Natural killer cell treated with Interleukin-12 subunit alpha and Interleukin-12 subunit beta and Interleukin-15 and Interleukin-18, amount 100 ng/mL, for 72 hours (primary cell): ENCODE measurements around the gene HOXA7. TPM values are rescaled to one million over a fixed set of nuclear protein-coding genes. Genes with fewer than 3 reads are reported as not detected.

Experiments
- ATAC-seq, 2 donors: fragments of 150-1000 bp; cut with Tn5 transposase in 1 of 2; sonication (Bioruptor Pico), chemical (Tn5 transposase) in 1 of 2; 2 replicates each; pipeline ENCODE4 v1.10.0; 2021
- DNase-seq: peaks from one replicate; pipeline ENCODE4 v3.0.0; 2022; ENCODE audit warnings: low spot score
- H3K27ac Mint-ChIP-seq, 2 donors: 1 replicate in 1 of 2; 2 replicates in 1 of 2; pipeline ENCODE4 v1.8.0; 2022; ENCODE audit warnings: mixed read lengths in 2 of 2, mild to moderate bottlenecking in 1 of 2, moderate library complexity in 1 of 2
- H3K27me3 Mint-ChIP-seq, 2 donors: 1 replicate in 1 of 2; 2 replicates in 1 of 2; pipeline ENCODE4 v1.8.0; 2022; ENCODE audit warnings: mixed read lengths in 2 of 2
- H3K36me3 Mint-ChIP-seq: one replicate; pipeline ENCODE4 v1.8.0; 2022; ENCODE audit warnings: mixed read lengths
- H3K4me1 Mint-ChIP-seq, 2 donors: 1 replicate in 1 of 2; 2 replicates in 1 of 2; pipeline ENCODE4 v1.8.0; 2022; ENCODE audit warnings: low read depth in 2 of 2, mixed read lengths in 2 of 2, mild to moderate bottlenecking in 1 of 2
- H3K4me3 Mint-ChIP-seq: one replicate; pipeline ENCODE4 v1.8.0; 2022; ENCODE audit warnings: mixed read lengths
- H3K9me3 Mint-ChIP-seq: 2 replicates; pipeline ENCODE4 v1.8.0; 2022; ENCODE audit warnings: mixed read lengths
- total RNA-seq, 2 donors: library from RNA; stranded (reverse); gene quantifications; one replicate each; pipeline ENCODE4 v1.2.3, GENCODE V29; 2022

The HOXA7 gene
- total RNA-seq, 2 donors from 2014 or later: 0.20 TPM; not detected in 1

GRCh38 chr7:27156916-27157701 lies 634 bp upstream of the HOXA7 start:
- H3K36me3 Mint-ChIP-seq: no peaks in the 10 kb centered on the region
- ATAC-seq: no peak
- no peak for DNase-seq
- H3K4me3 Mint-ChIP-seq: no peak overlapping the region
- peaks cover 57 to 64% of the 10 kb centered on the region in 2 donors for H3K27me3 Mint-ChIP-seq
- H3K9me3 Mint-ChIP-seq: no peaks in the 10 kb centered on the region
- peaks cover 37 to 46% of the 10 kb centered on the region in 2 donors for H3K4me1 Mint-ChIP-seq
- H3K27ac Mint-ChIP-seq: peak overlapping the region; percentile 0 to 67

- peak overlapping the region; percentile 56 for H3K4me3 Mint-ChIP-seq
- peak overlapping the region in 1 of 2 donors; percentile 54 for H3K27ac Mint-ChIP-seq
- ATAC-seq (peak in 1 of 2 donors; percentile 33), DNase-seq (peak; percentile 59)
- H3K27me3 Mint-ChIP-seq: peaks cover 64 to 76% of the 10 kb centered on the region in 2 donors
- H3K4me1 Mint-ChIP-seq: peaks cover 49 to 56% of the 10 kb centered on the region in 2 donors
- H3K9me3 Mint-ChIP-seq: no peaks in the 10 kb centered on the region
- H3K36me3 Mint-ChIP-seq: no peaks in the 10 kb centered on the region
Observed at GRCh38 chr7:27155816-27156507, 513 bp downstream of the HOXA7 start.

GRCh38 chr7:27154901-27155815 lies 1.3 kb downstream of the HOXA7 start:
- DNase-seq: peak; percentile 55
- ATAC-seq: no peak
- no peaks in the 10 kb centered on the region for H3K36me3 Mint-ChIP-seq
- H3K27ac Mint-ChIP-seq: peak overlapping the region; percentile 57 to 64
- peaks cover 55 to 62% of the 10 kb centered on the region in 2 donors for H3K4me1 Mint-ChIP-seq
- peak overlapping the region; percentile 91 for H3K4me3 Mint-ChIP-seq
- H3K9me3 Mint-ChIP-seq: no peaks in the 10 kb centered on the region
- peaks cover 69 to 78% of the 10 kb centered on the region in 2 donors for H3K27me3 Mint-ChIP-seq

- ATAC-seq (no peak), DNase-seq (no peak)
- Mint-ChIP-seq H3K36me3 (no peaks in the 10 kb centered on the region), H3K27me3 (peaks cover 64 to 70% of the 10 kb centered on the region in 2 donors), H3K27ac (no peak overlapping the region), H3K4me1 (peaks cover 49 to 59% of the 10 kb centered on the region in 2 donors), H3K9me3 (no peaks in the 10 kb centered on the region), H3K4me3 (peak overlapping the region; percentile 91)
Observed at GRCh38 chr7:27154369-27154768, 2.1 kb downstream of the HOXA7 start.

GRCh38 chr7:27153526-27153925 lies 2.9 kb downstream of the HOXA7 start:
- ATAC-seq (no peak), DNase-seq (no peak)
- H3K4me1 Mint-ChIP-seq: peaks cover 49 to 59% of the 10 kb centered on the region in 2 donors
- no peak overlapping the region for H3K27ac Mint-ChIP-seq
- peaks cover 58 to 63% of the 10 kb centered on the region in 2 donors for H3K27me3 Mint-ChIP-seq
- H3K4me3 Mint-ChIP-seq: no peak overlapping the region
- no peaks in the 10 kb centered on the region for H3K36me3 Mint-ChIP-seq
- H3K9me3 Mint-ChIP-seq: no peaks in the 10 kb centered on the region

GRCh38 chr7:27152816-27153442 lies 3.5 kb downstream of the HOXA7 start:
- H3K27me3 Mint-ChIP-seq: peaks cover 55 to 63% of the 10 kb centered on the region in 2 donors
- no peaks in the 10 kb centered on the region for H3K36me3 Mint-ChIP-seq
- no peak for ATAC-seq
- H3K4me3 Mint-ChIP-seq: peak overlapping the region; percentile 84
- no peaks in the 10 kb centered on the region for H3K9me3 Mint-ChIP-seq
- no peak overlapping the region for H3K27ac Mint-ChIP-seq
- DNase-seq: peak; percentile 58
- H3K4me1 Mint-ChIP-seq: peaks cover 43 to 60% of the 10 kb centered on the region in 2 donors

GRCh38 chr7:27151931-27152815 lies 4.3 kb downstream of the HOXA7 start, which contains the start of gene HOXA3:
TSS of gene HOXA3 (minus strand) at chr7:27152583. CDS start at chr7:27110640, 41,943 bp downstream.
- DNase-seq (no peak), ATAC-seq (no peak)
- peaks cover 50 to 60% of the 10 kb centered on the region in 2 donors for H3K27me3 Mint-ChIP-seq
- no peak within 1 kb of the TSS for H3K27ac Mint-ChIP-seq
- peaks cover 43 to 59% of the 10 kb centered on the region in 2 donors for H3K4me1 Mint-ChIP-seq
- peak within 1 kb of the TSS; percentile 84 for H3K4me3 Mint-ChIP-seq
- no peaks in the 10 kb centered on the region for H3K9me3 Mint-ChIP-seq
- H3K36me3 Mint-ChIP-seq: no peaks in the 10 kb centered on the region

GRCh38 chr7:27151341-27151930 lies 5.0 kb downstream of the HOXA7 start:
- DNase-seq: peak; percentile 59
- peaks cover 46 to 58% of the 10 kb centered on the region in 2 donors for H3K4me1 Mint-ChIP-seq
- H3K4me3 Mint-ChIP-seq: peak overlapping the region; percentile 84
- ATAC-seq: no peak
- H3K9me3 Mint-ChIP-seq: no peaks in the 10 kb centered on the region
- no peaks in the 10 kb centered on the region for H3K36me3 Mint-ChIP-seq
- H3K27ac Mint-ChIP-seq: no peak overlapping the region
- H3K27me3 Mint-ChIP-seq: peaks cover 53 to 65% of the 10 kb centered on the region in 2 donors

- ATAC-seq (peak; percentile 83 to 91), DNase-seq (peak; percentile 74)
- Mint-ChIP-seq H3K4me3 (peak overlapping the region; percentile 84), H3K27ac (no peak overlapping the region), H3K27me3 (peaks cover 56 to 68% of the 10 kb centered on the region in 2 donors), H3K4me1 (peaks cover 45 to 53% of the 10 kb centered on the region in 2 donors), H3K9me3 (no peaks in the 10 kb centered on the region), H3K36me3 (no peaks in the 10 kb centered on the region)
Observed at GRCh38 chr7:27150568-27151340, 5.7 kb downstream of the HOXA7 start.

- Mint-ChIP-seq H3K27ac (no peak overlapping the region), H3K36me3 (no peaks in the 10 kb centered on the region), H3K4me1 (peaks cover 40 to 49% of the 10 kb centered on the region in 2 donors), H3K9me3 (no peaks in the 10 kb centered on the region), H3K27me3 (peaks cover 55 to 60% of the 10 kb centered on the region in 2 donors), H3K4me3 (peak overlapping the region; percentile 84)
- ATAC-seq (peak; percentile 2 to 25), DNase-seq (peak; percentile 45)
Observed at GRCh38 chr7:27149842-27150567, 6.5 kb downstream of the HOXA7 start.
